HT1080 (cell line): ENCODE data around the gene WDR49. TPM values are rescaled to one million over a fixed set of nuclear protein-coding genes. Genes with fewer than 3 reads are reported as not detected.
A peak's percentile ranks its signal among the peaks of the same experiment; 100 is the strongest.
"Not testable (repeated sequence)": the region's sequence is repeated elsewhere in the genome, so short reads cannot be mapped to it uniquely, and the experiment has no call there.

ENCODE experiments used
- DNase-seq: peaks from one replicate; pipeline ENCODE4 v3.0.0-alpha.2; 2015; ENCODE audit warnings: low read depth
- total RNA-seq: library from RNA; depleted of rRNA; stranded (reverse); fragments of >200 nt; shearing (Covaris generic); gene quantifications from 2 replicates; pipeline ENCODE4 v1.2.3, GENCODE V29; 2014

Gene WDR49
- total RNA-seq, 1 experiment from 2014 or later = not detected

GRCh38 chr3:167615030-167615429, 38.7 kb downstream of the WDR49 start:
- DNase-seq = no peak

GRCh38 chr3:167614196-167614595, 39.5 kb downstream of the WDR49 start:
- not testable (repeated sequence) for DNase-seq

DNA sequence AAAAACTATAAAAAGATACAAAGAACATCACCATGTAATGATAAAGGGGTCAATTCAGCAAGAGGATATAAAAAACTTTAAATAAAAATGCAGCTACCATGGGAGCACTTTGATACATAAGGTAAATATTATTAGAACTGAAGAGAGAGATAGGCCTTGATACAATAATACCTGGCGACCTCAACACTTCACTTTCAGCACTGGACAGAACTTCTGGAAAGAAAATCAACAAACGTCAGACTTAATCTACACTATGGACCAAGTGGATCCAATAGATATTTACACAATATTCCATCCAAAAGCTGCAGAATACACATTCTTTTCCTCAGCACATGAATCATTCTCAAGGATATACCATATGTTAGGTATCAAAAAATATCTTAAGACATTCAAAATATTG, 42.0 kb downstream of the WDR49 start:
- DNase-seq = no peak

- no peak for DNase-seq
Measured at GRCh38 chr3:167609156-167609555, 44.6 kb downstream of the WDR49 start.

GRCh38 chr3:167606836-167607235, 46.9 kb downstream of the WDR49 start:
- no peak for DNase-seq

DNA sequence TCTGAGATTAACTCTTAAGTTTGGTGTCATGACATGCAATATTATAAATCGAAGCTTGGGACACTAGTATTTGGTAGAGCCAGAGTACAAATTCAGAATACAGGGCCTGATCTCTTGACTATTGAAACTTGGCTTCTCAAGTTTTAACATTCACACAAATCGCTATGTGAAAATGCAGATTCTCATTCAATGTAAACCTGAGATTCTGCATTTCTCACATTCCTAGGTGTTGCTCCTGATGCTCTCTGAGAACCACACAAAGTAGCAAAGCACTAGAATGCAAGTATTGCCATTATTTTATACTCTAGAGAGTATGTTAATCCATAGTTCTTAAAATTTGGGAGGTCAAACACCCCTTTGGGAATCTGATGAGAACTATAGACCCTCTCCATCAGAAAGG, 47.9 kb downstream of the WDR49 start:
- DNase-seq = no peak

GRCh38 chr3:167602041-167602440, 51.7 kb downstream of the WDR49 start:
- DNase-seq = no peak

DNA sequence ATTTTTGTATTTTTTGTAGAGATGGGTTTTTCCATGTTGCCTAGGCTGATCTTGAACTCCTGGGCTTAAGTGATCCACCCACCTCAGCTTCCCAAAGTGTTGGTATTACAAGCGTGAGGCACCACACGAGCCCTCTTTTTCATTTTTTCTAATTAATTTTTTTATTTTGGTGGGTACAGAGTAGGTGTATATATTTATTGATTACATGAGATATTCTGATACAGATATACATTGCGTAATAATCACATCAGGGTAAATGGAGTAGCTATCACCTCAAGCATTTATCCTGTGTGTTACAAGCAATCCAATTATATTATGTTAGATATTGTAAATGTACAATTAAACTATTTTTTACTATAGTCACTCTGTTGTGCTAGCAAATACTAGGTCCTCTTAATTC, 66.1 kb downstream of the WDR49 start:
- no peak for DNase-seq

- DNase-seq = no peak
Measured at GRCh38 chr3:167575000-167575600, 78.6 kb downstream of the WDR49 start.

- no peak for DNase-seq
Measured at GRCh38 chr3:167572991-167573390, 80.8 kb downstream of the WDR49 start.

GRCh38 chr3:167568634-167569033, 85.1 kb downstream of the WDR49 start:
- DNase-seq = no peak

- no peak for DNase-seq
Measured at GRCh38 chr3:167565489-167565888, 88.3 kb downstream of the WDR49 start.

DNA sequence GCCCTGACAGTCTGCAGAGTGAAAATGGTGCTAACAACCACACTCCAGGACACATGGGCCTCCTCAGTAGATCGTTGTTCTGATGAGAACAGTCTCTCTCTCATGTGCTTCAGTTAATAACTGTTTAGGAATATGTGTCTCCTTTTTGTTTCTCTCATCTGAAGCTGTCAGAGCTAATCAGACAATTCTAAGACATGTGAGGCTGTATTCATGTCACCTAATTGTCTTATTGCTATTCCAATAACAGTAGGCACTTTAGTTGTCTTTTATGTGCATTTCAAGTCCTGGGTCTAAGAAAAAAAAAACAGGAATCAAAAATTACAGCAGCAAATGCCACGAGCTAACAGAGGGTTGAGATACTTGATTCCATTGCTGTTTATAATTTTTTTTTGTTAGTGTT, 89.1 kb downstream of the WDR49 start:
- DNase-seq = no peak

DNA sequence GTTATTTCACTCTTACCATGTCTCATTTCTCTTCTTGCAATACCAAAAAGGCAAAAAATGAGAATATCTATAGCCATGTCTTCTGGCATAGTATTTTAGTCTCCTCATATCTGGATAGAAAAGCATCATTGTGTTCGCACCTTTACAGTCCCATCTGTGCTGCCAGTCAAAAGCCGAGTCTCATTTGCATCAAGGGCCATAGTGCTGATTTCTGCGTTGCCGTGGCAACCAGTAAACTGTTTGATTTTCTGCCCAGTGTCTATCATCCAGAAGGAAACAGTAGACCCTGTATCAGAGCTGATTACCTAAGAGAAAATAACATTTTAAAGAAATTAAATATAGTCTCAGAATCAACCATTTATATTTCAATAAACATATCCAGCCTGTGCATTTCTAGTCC, 93.8 kb downstream of the WDR49 start:
- no peak for DNase-seq

DNA sequence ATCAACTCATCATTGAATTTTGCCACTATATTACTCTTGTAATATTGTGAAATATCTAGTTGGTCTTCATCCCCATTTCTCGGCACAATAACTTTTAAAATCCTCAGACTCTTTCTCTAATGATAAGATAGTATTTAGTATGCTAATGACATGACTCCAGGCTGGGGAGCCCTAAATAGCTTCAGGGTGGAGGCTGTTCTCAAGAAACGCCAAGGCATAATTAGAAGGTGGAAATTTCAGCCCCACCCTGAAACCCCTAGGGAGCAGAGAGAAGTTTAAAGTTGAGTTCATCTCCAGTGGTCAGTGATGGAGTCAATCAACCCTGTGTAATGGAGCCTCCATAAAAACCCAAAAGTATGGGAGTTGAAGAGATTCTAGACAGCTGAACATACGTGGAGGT, 98.8 kb downstream of the WDR49 start:
- no peak for DNase-seq

GRCh38 chr3:167538081-167538480, 115.7 kb downstream of the WDR49 start:
- no peak for DNase-seq

DNA sequence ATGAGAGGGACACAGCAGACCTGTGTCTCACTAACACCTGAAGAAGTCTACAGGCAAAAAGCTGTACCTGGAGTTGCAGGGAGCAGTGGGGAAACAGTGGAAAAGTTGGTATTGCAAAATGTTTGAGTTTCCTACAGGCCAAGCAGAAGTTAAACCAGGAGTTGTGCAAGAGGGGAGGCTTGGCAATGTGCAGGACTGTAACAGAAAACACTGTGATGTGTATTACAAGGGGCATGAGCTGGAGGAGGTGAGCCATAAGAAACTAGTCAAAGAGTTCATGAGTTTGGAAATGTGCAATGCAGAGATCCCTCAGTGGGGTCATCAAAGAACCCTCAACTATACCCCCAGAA, 132.8 kb downstream of the WDR49 start:
- DNase-seq = no peak

GRCh38 chr3:167520266-167521005, 133.3 kb downstream of the WDR49 start:
- no peak for DNase-seq

DNA sequence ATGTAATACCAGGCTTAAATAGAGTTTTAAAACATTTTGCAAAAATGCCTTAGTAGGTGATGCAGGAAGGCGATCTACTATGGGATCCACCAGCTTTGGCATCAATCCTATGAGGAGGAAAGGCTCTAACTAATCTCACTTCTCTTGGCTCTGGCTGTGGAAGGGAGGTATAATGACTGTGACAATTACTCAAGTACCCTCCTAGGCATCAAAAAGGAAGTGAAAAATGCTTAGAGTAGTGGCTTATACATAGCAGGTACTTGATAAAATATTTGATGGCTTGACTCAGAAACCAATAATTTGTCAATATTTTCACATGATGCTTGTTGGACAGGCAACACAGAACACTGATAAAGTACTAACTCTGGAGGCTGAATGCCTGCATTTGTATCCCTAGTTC, 145.8 kb downstream of the WDR49 start:
- no peak for DNase-seq

- no peak for DNase-seq
Measured at GRCh38 chr3:167502401-167502800, 151.3 kb downstream of the WDR49 start.

DNA sequence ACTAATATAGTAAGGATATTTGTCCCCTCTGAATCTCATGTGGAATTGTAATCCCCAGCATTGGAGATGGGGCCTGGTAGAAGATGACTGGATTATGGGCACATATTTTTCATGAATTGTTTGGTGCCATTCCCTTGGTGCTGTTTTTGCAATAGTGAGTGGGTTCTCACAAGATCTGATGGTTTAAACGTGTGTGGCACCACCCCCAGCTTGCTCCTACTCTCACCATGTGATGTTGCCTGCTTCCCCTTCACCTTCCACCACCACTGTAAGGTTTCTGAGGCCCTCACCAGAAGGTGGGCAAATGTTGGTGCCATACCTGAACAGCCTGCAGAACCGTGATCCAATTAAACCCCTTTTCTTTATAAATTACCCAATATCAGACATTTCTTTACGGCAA, 151.8 kb downstream of the WDR49 start:
- no peak for DNase-seq

- DNase-seq = no peak
Measured at GRCh38 chr3:167497903-167498302, 155.8 kb downstream of the WDR49 start.

DNA sequence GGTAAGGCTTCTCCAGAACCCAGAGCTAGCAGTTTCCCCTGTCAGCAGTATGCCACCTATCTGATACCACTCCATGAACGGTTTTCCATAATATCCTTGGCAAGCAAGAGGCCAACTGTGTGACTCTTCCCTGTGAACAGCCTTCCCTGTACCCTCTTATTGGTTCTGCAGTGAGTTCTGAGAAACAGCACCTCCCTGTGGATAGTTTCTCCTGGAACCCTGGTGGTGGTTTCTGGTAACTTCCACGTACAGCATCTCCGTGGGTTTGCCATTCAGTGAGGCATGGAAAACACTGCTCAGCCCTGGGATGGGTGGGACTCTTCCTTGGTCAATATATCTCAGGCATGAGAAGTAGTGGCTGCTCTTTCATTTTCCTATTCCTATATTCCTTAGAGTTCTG, 160.5 kb downstream of the WDR49 start:
- DNase-seq = peak; percentile 29
